ENCODE results near the gene ZNF333.
A peak's percentile ranks its signal among the peaks of the same experiment; 100 is the strongest.

Gene ZNF333

GRCh38 chr19:14689598-14690503 is at the start of gene ZNF333:
TSS of gene ZNF333 (plus strand) at chr19:14690048. CDS start at chr19:14693492, 3,444 bp downstream.
- Histone ChIP-seq H3K36me3 (ENCODE audit: control insufficient read depth in 1 of 2, insufficient read depth in 2 of 2, low read length in 2 of 2) (peaks cover 2 to 14% of the 10 kb centered on the region in 2 donors), H3K27ac (ENCODE audit: low read length) (peak within 1 kb of the TSS; percentile 79), H3K9me3 (ENCODE audit: control insufficient read depth in 1 of 2, low read length in 2 of 2) (no peaks in the 10 kb centered on the region), H3K4me1 (ENCODE audit: control insufficient read depth in 1 of 2, insufficient read depth in 2 of 2, low read length in 2 of 2) (peaks cover 0 to 21% of the 10 kb centered on the region in 2 donors), H3K27me3 (ENCODE audit: low read depth, low read length) (no peaks in the 10 kb centered on the region), H3K4me3 (ENCODE audit: low read depth in 1 of 2, low read length in 2 of 2) (peak within 1 kb of the TSS; percentile 81 to 92)

GRCh38 chr19:14648506-14648905 is 41.3 kb upstream of the ZNF333 start:
- H3K27ac ChIP-seq (ENCODE audit: low read length) = no peak overlapping the region
- no peaks in the 10 kb centered on the region for H3K4me1 ChIP-seq (ENCODE audit: control insufficient read depth in 1 of 2, insufficient read depth in 2 of 2, low read length in 2 of 2)
- H3K9me3 ChIP-seq (ENCODE audit: control insufficient read depth in 1 of 2, low read length in 2 of 2) = no peaks in the 10 kb centered on the region
- no peak overlapping the region for H3K4me3 ChIP-seq (ENCODE audit: low read depth in 1 of 2, low read length in 2 of 2)
- no peaks in the 10 kb centered on the region for H3K36me3 ChIP-seq (ENCODE audit: control insufficient read depth in 1 of 2, insufficient read depth in 2 of 2, low read length in 2 of 2)
- no peaks in the 10 kb centered on the region for H3K27me3 ChIP-seq (ENCODE audit: low read depth, low read length)

- Histone ChIP-seq H3K4me3 (ENCODE audit: low read depth in 1 of 2, low read length in 2 of 2) (no peak overlapping the region), H3K27ac (ENCODE audit: low read length) (no peak overlapping the region), H3K9me3 (ENCODE audit: control insufficient read depth in 1 of 2, low read length in 2 of 2) (no peaks in the 10 kb centered on the region), H3K4me1 (ENCODE audit: control insufficient read depth in 1 of 2, insufficient read depth in 2 of 2, low read length in 2 of 2) (no peaks in the 10 kb centered on the region), H3K36me3 (ENCODE audit: control insufficient read depth in 1 of 2, insufficient read depth in 2 of 2, low read length in 2 of 2) (no peaks in the 10 kb centered on the region), H3K27me3 (ENCODE audit: low read depth, low read length) (no peaks in the 10 kb centered on the region)
These were observed 40.8 kb upstream of the ZNF333 start for GRCh38 chr19:14649020-14649419.

- Histone ChIP-seq H3K36me3 (ENCODE audit: control insufficient read depth in 1 of 2, insufficient read depth in 2 of 2, low read length in 2 of 2) (no peaks in the 10 kb centered on the region), H3K27ac (ENCODE audit: low read length) (no peak overlapping the region), H3K4me3 (ENCODE audit: low read depth in 1 of 2, low read length in 2 of 2) (no peak overlapping the region), H3K27me3 (ENCODE audit: low read depth, low read length) (no peaks in the 10 kb centered on the region), H3K9me3 (ENCODE audit: control insufficient read depth in 1 of 2, low read length in 2 of 2) (no peaks in the 10 kb centered on the region), H3K4me1 (ENCODE audit: control insufficient read depth in 1 of 2, insufficient read depth in 2 of 2, low read length in 2 of 2) (no peaks in the 10 kb centered on the region)
These were observed 39.7 kb upstream of the ZNF333 start for GRCh38 chr19:14650161-14650560.

GRCh38 chr19:14654786-14655560 is 34.9 kb upstream of the ZNF333 start:
- no peak overlapping the region for H3K27ac ChIP-seq (ENCODE audit: low read length)
- no peaks in the 10 kb centered on the region for H3K4me1 ChIP-seq (ENCODE audit: control insufficient read depth in 1 of 2, insufficient read depth in 2 of 2, low read length in 2 of 2)
- no peaks in the 10 kb centered on the region for H3K9me3 ChIP-seq (ENCODE audit: control insufficient read depth in 1 of 2, low read length in 2 of 2)
- H3K36me3 ChIP-seq (ENCODE audit: control insufficient read depth in 1 of 2, insufficient read depth in 2 of 2, low read length in 2 of 2) = no peaks in the 10 kb centered on the region
- H3K27me3 ChIP-seq (ENCODE audit: low read depth, low read length) = no peaks in the 10 kb centered on the region
- no peak overlapping the region for H3K4me3 ChIP-seq (ENCODE audit: low read depth in 1 of 2, low read length in 2 of 2)

GRCh38 chr19:14655726-14656125 is 34.1 kb upstream of the ZNF333 start:
- Histone ChIP-seq H3K4me1 (ENCODE audit: control insufficient read depth in 1 of 2, insufficient read depth in 2 of 2, low read length in 2 of 2) (no peaks in the 10 kb centered on the region), H3K4me3 (ENCODE audit: low read depth in 1 of 2, low read length in 2 of 2) (no peak overlapping the region), H3K27me3 (ENCODE audit: low read depth, low read length) (no peaks in the 10 kb centered on the region), H3K9me3 (ENCODE audit: control insufficient read depth in 1 of 2, low read length in 2 of 2) (no peaks in the 10 kb centered on the region), H3K36me3 (ENCODE audit: control insufficient read depth in 1 of 2, insufficient read depth in 2 of 2, low read length in 2 of 2) (no peaks in the 10 kb centered on the region), H3K27ac (ENCODE audit: low read length) (no peak overlapping the region)

GRCh38 chr19:14659874-14660489 is 29.9 kb upstream of the ZNF333 start:
- H3K27ac ChIP-seq (ENCODE audit: low read length) = no peak overlapping the region
- no peaks in the 10 kb centered on the region for H3K4me1 ChIP-seq (ENCODE audit: control insufficient read depth in 1 of 2, insufficient read depth in 2 of 2, low read length in 2 of 2)
- no peaks in the 10 kb centered on the region for H3K27me3 ChIP-seq (ENCODE audit: low read depth, low read length)
- no peaks in the 10 kb centered on the region for H3K9me3 ChIP-seq (ENCODE audit: control insufficient read depth in 1 of 2, low read length in 2 of 2)
- H3K36me3 ChIP-seq (ENCODE audit: control insufficient read depth in 1 of 2, insufficient read depth in 2 of 2, low read length in 2 of 2) = no peaks in the 10 kb centered on the region
- H3K4me3 ChIP-seq (ENCODE audit: low read depth in 1 of 2, low read length in 2 of 2) = no peak overlapping the region

- Histone ChIP-seq H3K9me3 (ENCODE audit: control insufficient read depth in 1 of 2, low read length in 2 of 2) (no peaks in the 10 kb centered on the region), H3K4me3 (ENCODE audit: low read depth in 1 of 2, low read length in 2 of 2) (no peak overlapping the region), H3K36me3 (ENCODE audit: control insufficient read depth in 1 of 2, insufficient read depth in 2 of 2, low read length in 2 of 2) (no peaks in the 10 kb centered on the region), H3K27ac (ENCODE audit: low read length) (no peak overlapping the region), H3K27me3 (ENCODE audit: low read depth, low read length) (no peaks in the 10 kb centered on the region), H3K4me1 (ENCODE audit: control insufficient read depth in 1 of 2, insufficient read depth in 2 of 2, low read length in 2 of 2) (no peaks in the 10 kb centered on the region)
These were observed 28.4 kb upstream of the ZNF333 start for GRCh38 chr19:14661372-14661924.

- Histone ChIP-seq H3K36me3 (ENCODE audit: control insufficient read depth in 1 of 2, insufficient read depth in 2 of 2, low read length in 2 of 2) (no peaks in the 10 kb centered on the region), H3K9me3 (ENCODE audit: control insufficient read depth in 1 of 2, low read length in 2 of 2) (peaks cover 0 to 10% of the 10 kb centered on the region in 2 donors), H3K4me1 (ENCODE audit: control insufficient read depth in 1 of 2, insufficient read depth in 2 of 2, low read length in 2 of 2) (no peaks in the 10 kb centered on the region), H3K4me3 (ENCODE audit: low read depth in 1 of 2, low read length in 2 of 2) (no peak overlapping the region), H3K27ac (ENCODE audit: low read length) (no peak overlapping the region), H3K27me3 (ENCODE audit: low read depth, low read length) (no peaks in the 10 kb centered on the region)
These were observed 19.9 kb upstream of the ZNF333 start for GRCh38 chr19:14669940-14670339.

GRCh38 chr19:14670408-14670807 is 19.4 kb upstream of the ZNF333 start:
- Histone ChIP-seq H3K27me3 (ENCODE audit: low read depth, low read length) (no peaks in the 10 kb centered on the region), H3K27ac (ENCODE audit: low read length) (no peak overlapping the region), H3K9me3 (ENCODE audit: control insufficient read depth in 1 of 2, low read length in 2 of 2) (peaks cover 0 to 10% of the 10 kb centered on the region in 2 donors), H3K4me1 (ENCODE audit: control insufficient read depth in 1 of 2, insufficient read depth in 2 of 2, low read length in 2 of 2) (no peaks in the 10 kb centered on the region), H3K4me3 (ENCODE audit: low read depth in 1 of 2, low read length in 2 of 2) (no peak overlapping the region), H3K36me3 (ENCODE audit: control insufficient read depth in 1 of 2, insufficient read depth in 2 of 2, low read length in 2 of 2) (no peaks in the 10 kb centered on the region)

Data from muscle layer of duodenum (tissue), 2 donors.